Measurements from ENCODE around the gene EFNA5.

- TF ChIP-seq CTCF (IDR thresholded peaks at IDR 0.05; ENCODE audit: borderline replicate concordance, extremely low read depth, low read length, poor library complexity, severe bottlenecking) (no peak), EZH2 (IDR thresholded peaks at IDR 0.05; ENCODE audit: borderline replicate concordance, low read depth, low read length, severe bottlenecking) (no peak)
Measured at GRCh38 chr5:107631805-107632362, 38.9 kb downstream of the EFNA5 start.

Data from DND-41 (cell line).